HFF-Myc (cell line): ENCODE data around the gene MBTPS1.

ENCODE experiments used
- DNase-seq: peaks from one replicate; pipeline ENCODE4 v3.0.0-alpha.2; 2011; ENCODE audit warnings: low read depth; ENCODE audit errors: extremely low read depth
- H3K4me3 ChIP-seq: replicated peaks from 2 replicates; pipeline ENCODE4 v1.5.1; 2011; ENCODE audit warnings: low read depth, mild to moderate bottlenecking, control low read depth, low read length
- TF ChIP-seq, protein P1 (sequence below): IDR thresholded peaks from 2 replicates; pipeline ENCODE4 v1.5.1; 2012; ENCODE audit warnings: mild to moderate bottlenecking, low read depth, low read length, control low read depth; ENCODE audit errors: missing control alignments

Gene MBTPS1

DNA sequence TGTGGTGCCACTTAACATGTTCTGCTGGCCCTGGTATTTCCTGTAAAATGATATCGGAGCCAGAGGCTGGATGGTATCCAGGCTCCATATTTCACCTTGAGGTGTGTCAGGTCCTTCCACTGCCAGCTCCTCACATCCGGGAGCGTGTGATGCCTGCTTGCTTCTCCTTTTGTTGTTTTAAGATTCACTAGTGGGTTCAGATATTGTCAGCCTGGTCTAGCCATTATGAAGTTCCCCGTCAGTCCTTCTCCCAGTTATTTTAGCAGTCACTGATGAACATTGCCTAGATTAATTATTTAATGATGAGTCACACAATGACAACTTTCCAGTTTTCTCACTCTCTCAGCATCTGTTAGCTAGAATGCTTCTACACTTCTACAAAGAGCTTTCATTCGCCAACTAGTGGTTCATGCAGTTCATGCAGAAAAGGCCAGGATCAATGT, 39.6 kb upstream of the MBTPS1 start:
- TF ChIP-seq, protein P1, sequence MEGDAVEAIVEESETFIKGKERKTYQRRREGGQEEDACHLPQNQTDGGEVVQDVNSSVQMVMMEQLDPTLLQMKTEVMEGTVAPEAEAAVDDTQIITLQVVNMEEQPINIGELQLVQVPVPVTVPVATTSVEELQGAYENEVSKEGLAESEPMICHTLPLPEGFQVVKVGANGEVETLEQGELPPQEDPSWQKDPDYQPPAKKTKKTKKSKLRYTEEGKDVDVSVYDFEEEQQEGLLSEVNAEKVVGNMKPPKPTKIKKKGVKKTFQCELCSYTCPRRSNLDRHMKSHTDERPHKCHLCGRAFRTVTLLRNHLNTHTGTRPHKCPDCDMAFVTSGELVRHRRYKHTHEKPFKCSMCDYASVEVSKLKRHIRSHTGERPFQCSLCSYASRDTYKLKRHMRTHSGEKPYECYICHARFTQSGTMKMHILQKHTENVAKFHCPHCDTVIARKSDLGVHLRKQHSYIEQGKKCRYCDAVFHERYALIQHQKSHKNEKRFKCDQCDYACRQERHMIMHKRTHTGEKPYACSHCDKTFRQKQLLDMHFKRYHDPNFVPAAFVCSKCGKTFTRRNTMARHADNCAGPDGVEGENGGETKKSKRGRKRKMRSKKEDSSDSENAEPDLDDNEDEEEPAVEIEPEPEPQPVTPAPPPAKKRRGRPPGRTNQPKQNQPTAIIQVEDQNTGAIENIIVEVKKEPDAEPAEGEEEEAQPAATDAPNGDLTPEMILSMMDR = no peak
- DNase-seq = no peak
- H3K4me3 ChIP-seq = no peak overlapping the region

GRCh38 chr16:84155771-84156170, 39.0 kb upstream of the MBTPS1 start:
- DNase-seq = no peak
- H3K4me3 ChIP-seq = no peak overlapping the region
- TF ChIP-seq, protein P1 = no peak

DNA sequence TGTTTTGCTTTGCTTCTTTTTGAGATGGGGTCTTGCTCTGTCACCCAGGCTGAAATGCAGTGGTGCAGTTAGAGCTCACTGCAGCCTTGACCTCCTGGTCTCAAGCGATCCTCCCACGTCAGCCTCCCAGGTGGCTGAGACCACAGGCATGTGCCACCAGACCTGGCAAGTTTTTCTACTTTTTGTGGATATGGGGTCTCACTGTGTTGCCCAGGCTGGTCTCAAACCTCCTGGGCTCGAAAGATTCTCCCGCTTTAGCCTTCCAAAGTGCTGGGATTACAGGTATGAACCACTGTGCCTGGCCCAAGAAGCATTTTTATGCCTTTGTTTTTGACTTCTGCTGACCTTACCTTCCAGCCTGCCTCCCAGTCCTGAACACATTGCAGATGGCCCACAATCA, 38.5 kb upstream of the MBTPS1 start:
- no peak overlapping the region for H3K4me3 ChIP-seq
- no peak for DNase-seq
- TF ChIP-seq, protein P1 = no peak

GRCh38 chr16:84153660-84154214, 37.0 kb upstream of the MBTPS1 start:
- TF ChIP-seq, protein P1 = no peak
- no peak for DNase-seq
- no peak overlapping the region for H3K4me3 ChIP-seq

GRCh38 chr16:84150926-84151325, 34.2 kb upstream of the MBTPS1 start:
- no peak for DNase-seq
- H3K4me3 ChIP-seq = no peak overlapping the region
- TF ChIP-seq, protein P1 = no peak

GRCh38 chr16:84144859-84145639, 28.3 kb upstream of the MBTPS1 start, which contains the start of the genes DNAAF1 and HSDL1:
DNAAF1 (plus strand) TSS chr16:84145308; CDS start chr16:84145441, 133 bp downstream.
HSDL1 (minus strand) TSS chr16:84145177; CDS start chr16:84131321, 13,856 bp downstream.
- peak; percentile 22 for DNase-seq
- peak within 1 kb of the TSS; percentile 74 for H3K4me3 ChIP-seq
- TF ChIP-seq, protein P1 = no peak
